Peyer's patch (tissue), 4 donors: Measurements from ENCODE around the gene RNF213. TPM values are rescaled to one million over a fixed set of nuclear protein-coding genes. Genes with fewer than 3 reads are reported as not detected.
A peak's percentile ranks its signal among the peaks of the same experiment; 100 is the strongest.

Experiments used
- DNase-seq, 3 donors: peaks; one replicate each; pipeline ENCODE4 v3.0.0-alpha.2; 2017 to 2019
- H3K27ac ChIP-seq, 4 donors: fragments of 200-600 bp; sonication (generic); one replicate each; pipeline ENCODE4 v1.5.1; 2016 to 2019
- H3K27me3 ChIP-seq, 2 donors: fragments of 200-600 bp; sonication (generic); one replicate each; pipeline ENCODE4 v1.5.1; 2019
- H3K36me3 ChIP-seq, 3 donors: fragments of 200-600 bp; sonication (generic); one replicate each; pipeline ENCODE4 v1.5.1; 2016 to 2019
- H3K4me1 ChIP-seq, 4 donors: fragments of 200-600 bp; sonication (generic); one replicate each; pipeline ENCODE4 v1.5.1; 2016 to 2019
- H3K4me3 ChIP-seq, 4 donors: fragments of 200-600 bp; sonication (generic); 1 replicate in 3 of 4; 2 replicates in 1 of 4; pipeline ENCODE4 v1.5.1; 2016 to 2019; ENCODE audit warnings: mild to moderate bottlenecking in 1 of 4
- H3K9me3 ChIP-seq, 4 donors: fragments of 200-600 bp; sonication (generic); one replicate each; pipeline ENCODE4 v1.5.1; 2016 to 2019; ENCODE audit warnings: mild to moderate bottlenecking in 1 of 4
- CTCF ChIP-seq, 6 experiments: fragments of 450-650 bp in 4 of 6; fragments of 200-600 bp in 2 of 6; sonication (generic) in 1 of 6; IDR thresholded peaks; one replicate each; pipeline ENCODE4 v1.5.1; 2017 to 2019; ENCODE audit warnings: antibody characterized with exemption in 6 of 6, mild to moderate bottlenecking in 3 of 6, moderate library complexity in 1 of 6
- POLR2A ChIP-seq, 2 donors: fragments of 450-650 bp; IDR thresholded peaks; one replicate each; pipeline ENCODE4 v1.5.1; 2017; ENCODE audit warnings: antibody characterized with exemption in 2 of 2, mild to moderate bottlenecking in 2 of 2, moderate library complexity in 2 of 2
- total RNA-seq, 4 donors: library from RNA; depleted of rRNA; stranded (reverse); fragments of >200 nt; gene quantifications; one replicate each; pipeline ENCODE4 v1.1.0, GENCODE V29; 2016

Gene RNF213
- total RNA-seq, 4 donors from 2014 or later, result 187 to 404 (median 293) TPM

- no peak for TF ChIP-seq POLR2A (IDR thresholded peaks at IDR 0.05)
- no peak for TF ChIP-seq CTCF (IDR thresholded peaks at IDR 0.05)
- DNase-seq, result peak in 2 of 3 donors; percentile 51 to 74
- H3K27ac ChIP-seq, result peak overlapping the region in 3 of 4 donors; percentile 22 to 100 (median 100)
- peaks cover 0 to 33% (median 0%) of the 10 kb centered on the region in 3 donors for H3K36me3 ChIP-seq
- peak overlapping the region in 2 of 4 donors; percentile 14 to 25 for H3K4me3 ChIP-seq
- no peaks in the 10 kb centered on the region for H3K27me3 ChIP-seq
- H3K4me1 ChIP-seq, result peaks cover 3 to 37% (median 20%) of the 10 kb centered on the region in 4 donors
- H3K9me3 ChIP-seq, result no peaks in the 10 kb centered on the region
These were observed 4.8 kb downstream of the RNF213 start for GRCh38 chr17:80265205-80266068.

- Histone ChIP-seq H3K36me3 (peaks cover 0 to 34% (median 0%) of the 10 kb centered on the region in 3 donors), H3K4me1 (peaks cover 3 to 28% (median 17%) of the 10 kb centered on the region in 4 donors), H3K27me3 (no peaks in the 10 kb centered on the region), H3K9me3 (no peaks in the 10 kb centered on the region), H3K27ac (no peak overlapping the region), H3K4me3 (no peak overlapping the region)
- TF ChIP-seq POLR2A (IDR thresholded peaks at IDR 0.05), result no peak
- TF ChIP-seq CTCF (IDR thresholded peaks at IDR 0.05), result no peak
- no peak for DNase-seq
These were observed 6.7 kb downstream of the RNF213 start for GRCh38 chr17:80267391-80267790.

- peaks cover 0 to 38% (median 0%) of the 10 kb centered on the region in 3 donors for H3K36me3 ChIP-seq
- TF ChIP-seq CTCF (IDR thresholded peaks at IDR 0.05), result no peak
- TF ChIP-seq POLR2A (IDR thresholded peaks at IDR 0.05), result no peak
- H3K4me1 ChIP-seq, result peaks cover 0 to 18% (median 10%) of the 10 kb centered on the region in 4 donors
- DNase-seq, result no peak
- H3K9me3 ChIP-seq, result no peaks in the 10 kb centered on the region
- no peaks in the 10 kb centered on the region for H3K27me3 ChIP-seq
- H3K27ac ChIP-seq, result no peak overlapping the region
- no peak overlapping the region for H3K4me3 ChIP-seq
These were observed 7.8 kb downstream of the RNF213 start for GRCh38 chr17:80268427-80268826.

GRCh38 chr17:80269405-80269807 lies 8.8 kb downstream of the RNF213 start:
- no peak for DNase-seq
- H3K4me1 ChIP-seq, result peaks cover 0 to 15% (median 5%) of the 10 kb centered on the region in 4 donors
- no peak overlapping the region for H3K27ac ChIP-seq
- H3K4me3 ChIP-seq, result no peak overlapping the region
- no peaks in the 10 kb centered on the region for H3K27me3 ChIP-seq
- no peaks in the 10 kb centered on the region for H3K9me3 ChIP-seq
- TF ChIP-seq CTCF (IDR thresholded peaks at IDR 0.05), result no peak
- no peak for TF ChIP-seq POLR2A (IDR thresholded peaks at IDR 0.05)
- peaks cover 0 to 47% (median 0%) of the 10 kb centered on the region in 3 donors for H3K36me3 ChIP-seq

GRCh38 chr17:80270104-80270503 lies 9.5 kb downstream of the RNF213 start:
- Histone ChIP-seq H3K4me1 (peaks cover 0 to 10% (median 1%) of the 10 kb centered on the region in 4 donors), H3K27ac (no peak overlapping the region), H3K27me3 (no peaks in the 10 kb centered on the region), H3K9me3 (no peaks in the 10 kb centered on the region), H3K4me3 (no peak overlapping the region), H3K36me3 (peaks cover 0 to 47% (median 0%) of the 10 kb centered on the region in 3 donors)
- TF ChIP-seq POLR2A (IDR thresholded peaks at IDR 0.05), result no peak
- TF ChIP-seq CTCF (IDR thresholded peaks at IDR 0.05), result no peak
- no peak for DNase-seq
